Mesenteric fat pad (tissue), 1 donor: Measurements from ENCODE around the gene KDM6B. TPM values are rescaled to one million over a fixed set of nuclear protein-coding genes. Genes with fewer than 3 reads are reported as not detected.

ENCODE experiments used
- DNase-seq: peaks from one replicate; pipeline ENCODE4 v3.0.0-alpha.2; 2020; ENCODE audit warnings: low spot score
- total RNA-seq: library from RNA; stranded (reverse); fragmentation: NEBNext Ultra II Directional; extraction: Animal tissue kit (Norgen Biotek cat#: 25700); gene quantifications from one replicate; pipeline ENCODE4 v1.2.1, GENCODE V29; 2021
- donor health status: DM: yes; HTN: yes; CAD: no.

The KDM6B gene
- total RNA-seq, 1 donor from 2014 or later: 92.5 TPM

GRCh38 chr17:7880076-7880868 lies 46.3 kb downstream of the KDM6B start:
- no peak for DNase-seq

DNA sequence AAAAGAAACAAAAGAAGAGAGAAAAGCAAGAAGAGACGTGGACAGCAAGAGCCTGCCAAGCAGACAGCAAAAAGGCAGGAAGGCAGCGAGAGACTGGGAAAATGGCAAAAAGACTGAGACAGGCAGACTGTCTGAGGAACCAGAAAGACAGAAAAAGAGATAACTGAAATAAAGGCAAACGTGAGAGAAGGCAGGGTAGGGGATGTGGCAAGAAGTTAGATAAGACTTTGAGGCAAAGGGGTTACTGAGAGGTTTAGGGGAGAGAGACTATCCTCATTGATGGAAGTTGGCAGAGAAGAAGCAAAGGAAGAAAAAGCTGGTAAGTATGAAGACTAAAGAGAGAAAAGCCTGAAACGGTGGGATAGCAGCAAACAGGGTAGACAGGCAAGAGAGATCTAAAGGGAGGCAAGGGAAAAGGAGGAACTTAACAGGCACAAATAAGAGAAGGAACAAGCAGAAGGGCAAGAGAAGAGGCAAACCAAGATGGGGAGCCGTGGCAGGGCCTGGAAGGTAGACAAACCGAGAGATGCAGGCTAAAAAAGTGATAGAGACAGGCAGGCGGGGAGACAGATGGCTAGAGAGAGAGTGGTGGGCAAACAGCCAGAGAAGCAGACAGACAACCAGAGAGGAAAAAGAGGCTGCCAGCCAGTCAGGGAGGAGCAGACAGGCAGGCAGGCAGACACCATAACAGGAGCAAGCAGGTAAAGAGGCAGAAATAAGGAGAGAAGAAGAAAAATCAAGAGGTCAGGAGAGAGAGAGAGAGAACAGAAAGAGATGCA lies 47.4 kb downstream of the KDM6B start:
- DNase-seq: no peak

DNA sequence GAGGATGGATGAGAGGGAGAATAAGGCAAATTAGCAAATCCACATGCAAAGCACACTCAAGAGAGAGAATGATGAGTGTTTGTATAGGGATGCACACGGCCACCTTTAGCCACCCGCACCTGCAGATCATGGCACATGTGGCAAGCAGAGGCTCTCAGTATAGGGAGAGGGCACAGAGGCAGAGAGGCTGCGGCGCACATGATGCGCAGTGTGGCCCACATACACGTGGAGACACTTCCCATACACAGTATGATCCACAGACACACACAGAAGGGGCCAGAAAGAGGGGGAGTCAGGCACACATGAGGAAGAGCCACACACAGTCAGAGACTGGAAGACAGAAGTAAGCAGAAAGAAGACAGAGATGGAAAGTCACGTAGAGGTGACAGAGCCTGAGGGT lies 48.1 kb downstream of the KDM6B start:
- DNase-seq: no peak

- no peak for DNase-seq
These were observed 48.6 kb downstream of the KDM6B start for GRCh38 chr17:7882629-7883028.

Other genes with a start within 250 kb of the KDM6B start
- not detected for gene SOX15, start 244.1 kb upstream of the KDM6B start, total RNA-seq
- 36.1 TPM for gene FXR2, start 219.3 kb upstream of the KDM6B start, total RNA-seq
- 73.6 TPM for gene SAT2, start 206.4 kb upstream of the KDM6B start, total RNA-seq
- 0.71 TPM for gene SHBG, start 204.1 kb upstream of the KDM6B start, total RNA-seq
- gene ATP1B2, start 183.3 kb upstream of the KDM6B start, total RNA-seq: 1.4 TPM
- gene TP53, start 146.7 kb upstream of the KDM6B start, total RNA-seq: 42.3 TPM
- 4.9 TPM for gene WRAP53, start 145.7 kb upstream of the KDM6B start, total RNA-seq
- gene EFNB3, start 129.0 kb upstream of the KDM6B start, total RNA-seq: 0.58 TPM
- gene DNAH2, start 116.5 kb upstream of the KDM6B start, total RNA-seq: 0.26 TPM
- 34.2 TPM for gene TMEM88, start 20.8 kb downstream of the KDM6B start, total RNA-seq
- gene NAA38, start 23.3 kb downstream of the KDM6B start, total RNA-seq: 68.3 TPM
- gene CYB5D1, start 23.8 kb downstream of the KDM6B start, total RNA-seq: 16.7 TPM
- gene CHD3, start 54.6 kb downstream of the KDM6B start, total RNA-seq: 40.9 TPM
- 0.80 TPM for gene RNF227, start 82.1 kb downstream of the KDM6B start, total RNA-seq
- gene KCNAB3, start 95.6 kb downstream of the KDM6B start, total RNA-seq: 1.3 TPM
- 97.5 TPM for gene TRAPPC1, start 97.7 kb downstream of the KDM6B start, total RNA-seq
- gene CNTROB, start 98.0 kb downstream of the KDM6B start, total RNA-seq: 17.5 TPM
- gene GUCY2D, start 168.4 kb downstream of the KDM6B start, total RNA-seq: not detected
- gene ALOX15B, start 204.8 kb downstream of the KDM6B start, total RNA-seq: 2.9 TPM